Effector CD8-positive, alpha-beta T cell (primary cell): ENCODE measurements around the gene PHF21B.

Source experiments
- DNase-seq: peaks from one replicate; lab custom pipeline; 2025; lab: John Stamatoyannopoulos, UW

PHF21B gene

DNA sequence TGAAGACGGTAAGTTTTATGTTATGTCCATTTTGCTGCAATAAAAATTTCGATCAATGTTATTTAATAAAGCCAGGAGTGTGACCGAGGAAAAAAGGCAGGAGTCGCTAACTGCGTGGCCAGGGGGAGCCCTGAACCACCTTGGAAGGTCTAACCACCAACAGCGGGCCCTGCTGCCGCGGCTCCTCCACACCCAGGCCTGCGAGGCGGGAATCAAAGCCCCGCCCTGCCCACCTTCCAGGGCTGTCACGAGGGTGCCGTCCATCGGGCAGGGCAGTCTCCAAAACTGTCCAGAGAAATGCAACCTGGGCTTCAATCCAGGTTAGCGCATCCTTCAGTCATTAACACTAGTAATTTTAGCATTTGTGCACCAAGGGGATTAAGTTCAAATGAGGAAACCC lies 19.0 kb downstream of the PHF21B start:
- DNase-seq, result no peak

DNA sequence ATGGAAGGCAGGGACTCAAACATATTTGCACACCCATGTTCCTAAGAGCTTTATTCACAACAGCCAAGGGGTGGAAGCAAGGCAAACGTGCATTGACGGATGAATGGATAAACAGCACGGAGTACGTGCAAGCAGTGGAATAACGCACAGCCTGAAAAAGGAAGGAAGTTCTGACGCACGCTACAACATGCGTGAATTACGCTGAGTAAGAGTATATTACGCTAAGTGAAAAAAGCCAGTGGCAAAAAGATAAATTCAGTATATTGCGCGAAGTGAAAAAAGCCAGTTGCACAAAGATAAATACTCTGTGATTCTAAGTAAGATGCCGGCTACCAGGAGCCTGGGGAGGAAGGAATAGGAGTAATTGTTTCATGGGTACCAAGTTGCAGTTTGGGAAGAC lies 19.5 kb downstream of the PHF21B start:
- DNase-seq, result no peak

DNA sequence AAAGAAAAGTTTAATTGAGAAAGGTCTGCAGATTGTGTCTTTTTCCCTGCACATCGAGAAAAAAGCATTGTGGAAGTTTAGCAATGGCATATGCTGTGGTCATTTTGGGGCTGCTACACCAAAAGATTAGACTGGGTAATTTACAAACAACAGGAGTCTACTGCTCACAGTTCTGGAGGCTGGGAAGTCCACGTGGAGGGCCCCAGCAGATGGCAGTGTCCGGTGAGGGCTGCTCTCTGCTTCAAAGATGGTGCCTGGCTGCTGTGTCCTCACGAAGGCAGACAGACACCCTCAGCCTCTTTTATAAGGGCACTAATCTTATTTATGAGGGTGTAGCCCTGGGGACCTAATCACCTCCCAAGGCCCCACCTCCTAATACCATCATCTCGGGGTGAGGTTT lies 21.1 kb downstream of the PHF21B start:
- DNase-seq, result no peak

DNA sequence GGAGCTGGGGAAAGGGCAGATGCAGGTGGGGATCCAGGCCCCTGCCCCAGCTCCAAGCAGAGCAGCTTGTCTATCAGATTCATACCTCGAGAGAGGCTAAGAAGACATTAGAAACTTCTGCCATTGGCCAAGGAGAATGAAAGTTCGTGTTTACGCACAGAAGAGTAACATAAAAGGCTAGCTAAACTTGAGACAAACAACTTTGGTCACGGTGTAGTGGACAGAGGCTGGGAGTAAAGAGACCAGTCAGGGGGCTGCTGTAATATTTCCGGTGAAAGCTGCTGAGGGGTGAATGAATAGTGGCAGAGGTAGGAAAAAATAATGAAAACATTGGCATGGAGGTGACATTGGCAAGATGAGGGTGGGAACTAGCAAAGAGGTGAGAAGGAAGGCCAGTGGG lies 22.9 kb downstream of the PHF21B start:
- no peak for DNase-seq

DNA sequence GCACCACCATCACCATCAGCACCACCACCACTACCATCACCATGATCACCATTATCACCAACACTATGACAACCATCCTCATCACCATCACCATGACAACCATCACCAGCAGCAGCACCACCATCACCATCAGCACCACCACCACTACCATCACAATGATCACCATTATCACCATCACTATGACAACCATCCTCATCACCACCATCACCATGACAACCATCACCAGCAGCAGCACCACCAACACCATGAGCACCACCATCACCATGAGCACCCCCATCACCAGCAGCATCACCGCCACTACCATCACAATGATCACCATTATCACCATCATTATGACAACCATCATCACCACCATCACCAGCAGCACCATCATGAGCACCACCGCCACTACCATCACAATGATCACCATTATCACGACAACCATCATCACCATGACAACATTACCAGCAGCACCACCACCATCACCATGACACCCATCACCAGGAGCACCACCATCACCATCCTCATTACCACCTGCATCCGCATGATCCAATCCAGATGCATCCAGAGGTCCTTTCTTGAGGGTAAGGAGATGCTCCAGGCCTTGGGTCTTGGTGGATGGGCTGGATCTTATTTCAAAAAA lies 23.8 kb downstream of the PHF21B start:
- no peak for DNase-seq

DNA sequence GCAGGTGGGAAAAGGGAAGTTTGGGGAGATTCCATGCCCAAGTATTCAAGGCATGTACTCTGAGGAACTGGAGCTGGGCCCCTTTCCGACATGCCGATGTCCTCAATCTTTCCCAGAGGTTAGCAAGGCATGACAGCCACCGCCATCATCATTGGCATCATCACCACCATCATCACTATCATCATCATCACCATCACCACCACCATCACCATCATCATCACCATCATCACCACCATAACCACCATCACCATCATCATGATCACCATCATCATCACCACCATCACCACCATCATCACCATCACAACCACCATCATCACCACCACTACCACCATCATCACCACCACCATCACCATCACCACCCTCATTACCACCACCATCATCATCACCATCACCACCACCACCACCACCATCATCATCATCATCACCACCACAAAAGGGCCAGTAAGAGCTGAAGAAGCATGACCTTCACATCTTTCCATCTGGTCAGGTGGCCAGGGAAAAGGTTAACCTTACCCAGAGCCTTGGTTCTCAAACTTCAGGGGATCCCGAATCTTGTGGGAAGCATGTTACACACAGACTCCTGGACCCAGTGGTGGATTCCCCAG lies 25.8 kb downstream of the PHF21B start:
- no peak for DNase-seq

DNA sequence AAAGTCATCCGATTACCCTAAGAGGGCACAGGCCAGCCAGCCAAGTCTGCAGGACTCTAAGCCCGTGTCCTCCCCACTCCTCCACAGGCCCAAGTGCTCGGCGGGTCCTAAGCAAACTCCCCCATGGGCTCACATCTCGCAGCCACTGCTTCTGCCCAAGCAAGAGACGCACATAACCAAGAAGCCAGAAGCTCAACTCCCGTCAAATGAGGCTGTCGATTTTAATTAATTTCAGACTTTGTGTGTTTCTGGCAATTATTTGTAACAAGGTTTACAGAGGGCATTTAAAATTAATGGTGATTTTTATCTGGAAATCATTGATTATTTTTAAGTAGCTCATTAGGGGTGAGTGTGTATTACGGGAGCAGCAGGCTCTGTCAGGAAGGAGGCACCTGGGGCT lies 27.4 kb downstream of the PHF21B start:
- DNase-seq, result no peak

DNA sequence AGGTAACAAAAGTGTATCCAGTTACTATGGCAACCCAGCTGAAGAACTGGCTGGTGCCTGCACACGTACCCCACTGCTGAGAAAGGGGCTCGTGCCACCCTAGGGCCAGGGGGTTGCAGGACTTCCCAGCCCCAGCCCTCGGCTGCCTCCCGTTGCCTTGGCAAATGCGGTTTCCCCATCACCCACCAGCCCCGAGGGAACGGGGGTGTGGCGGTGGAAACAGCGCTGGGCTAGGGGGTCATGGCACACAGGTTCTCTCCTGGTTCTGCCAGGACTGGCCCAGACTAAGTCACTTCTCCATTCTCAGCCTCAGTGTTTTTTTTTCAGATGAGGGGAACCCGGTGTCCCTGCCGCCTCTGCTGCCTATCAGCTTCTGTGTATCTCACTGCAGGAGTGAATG lies 27.9 kb downstream of the PHF21B start:
- DNase-seq, result no peak

DNA sequence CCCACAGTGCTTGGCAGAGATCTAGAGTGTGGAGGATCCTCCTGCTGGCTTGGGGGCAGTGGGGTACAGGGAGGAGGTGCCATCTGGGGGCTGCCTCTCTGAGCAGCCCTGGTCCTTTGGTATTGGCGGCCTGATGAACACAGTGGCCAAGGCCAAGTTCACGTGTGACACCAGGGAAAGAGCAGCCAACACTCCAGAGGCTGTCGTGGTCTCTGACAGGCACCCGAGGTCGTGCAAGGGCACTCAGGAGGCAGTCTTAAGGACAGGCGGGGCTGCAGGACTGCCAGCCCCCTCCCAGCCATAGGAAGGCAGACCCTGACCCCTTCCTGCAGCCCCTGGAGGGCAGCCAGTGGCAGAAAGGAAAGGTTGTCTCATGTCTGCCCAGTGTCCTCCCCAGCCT lies 30.7 kb downstream of the PHF21B start:
- no peak for DNase-seq

DNA sequence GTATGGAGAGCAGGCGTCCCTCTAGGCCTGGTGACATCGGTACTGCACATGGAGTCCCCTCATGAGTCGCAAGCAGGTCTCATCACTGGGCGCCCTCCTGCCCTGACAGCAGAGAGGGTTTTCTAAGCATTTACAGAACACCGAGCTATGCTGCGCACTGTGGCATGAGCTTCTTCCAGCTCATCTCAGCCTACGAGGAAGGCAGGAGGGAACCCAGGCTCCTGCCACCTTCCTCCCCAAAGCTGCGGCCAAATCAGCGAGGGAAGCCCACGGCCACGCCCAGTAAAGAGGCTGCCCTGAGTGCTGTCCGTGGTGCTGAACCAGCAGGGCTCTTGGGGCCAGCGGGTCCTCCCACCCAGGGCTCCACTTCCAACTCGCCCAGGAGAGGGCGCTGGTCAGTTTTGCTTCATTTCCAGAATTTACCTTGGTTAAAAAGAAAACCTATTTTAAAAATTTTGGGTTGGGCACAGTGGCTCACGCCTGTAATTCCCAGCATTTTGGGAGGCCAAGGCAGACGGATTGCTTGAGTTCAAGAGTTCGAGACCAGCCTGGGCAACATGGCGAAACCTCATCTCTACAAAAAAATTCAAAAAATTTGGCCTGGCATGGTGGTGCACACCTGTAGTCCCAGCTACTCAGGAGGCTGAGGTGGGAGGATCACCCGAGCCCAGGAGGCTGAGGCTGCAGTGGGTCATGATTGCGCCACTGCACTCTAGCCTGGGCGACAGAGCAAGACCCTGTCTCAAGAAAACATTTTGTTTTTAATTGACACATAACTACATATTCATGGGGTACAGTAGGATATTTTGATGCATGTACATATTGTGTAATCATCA lies 34.2 kb downstream of the PHF21B start:
- no peak for DNase-seq

DNA sequence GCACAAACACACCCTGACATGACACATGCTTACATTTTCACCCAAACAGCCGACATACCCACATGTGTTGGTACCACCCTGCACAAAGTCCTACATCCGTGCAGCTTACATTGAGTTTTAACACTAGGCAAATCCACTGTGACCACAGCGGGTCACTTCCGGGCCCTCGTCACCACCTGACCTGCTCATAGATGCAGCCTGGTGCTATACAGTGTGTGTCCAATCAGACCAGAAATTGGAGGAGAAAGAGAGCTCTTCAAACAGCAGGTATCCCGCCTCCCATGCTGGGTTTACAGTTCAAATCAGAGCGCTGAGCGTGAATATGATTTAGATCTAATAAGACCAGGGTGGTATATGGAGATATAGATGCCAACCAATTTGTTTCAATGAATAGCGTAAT lies 35.4 kb downstream of the PHF21B start:
- DNase-seq, result no peak

DNA sequence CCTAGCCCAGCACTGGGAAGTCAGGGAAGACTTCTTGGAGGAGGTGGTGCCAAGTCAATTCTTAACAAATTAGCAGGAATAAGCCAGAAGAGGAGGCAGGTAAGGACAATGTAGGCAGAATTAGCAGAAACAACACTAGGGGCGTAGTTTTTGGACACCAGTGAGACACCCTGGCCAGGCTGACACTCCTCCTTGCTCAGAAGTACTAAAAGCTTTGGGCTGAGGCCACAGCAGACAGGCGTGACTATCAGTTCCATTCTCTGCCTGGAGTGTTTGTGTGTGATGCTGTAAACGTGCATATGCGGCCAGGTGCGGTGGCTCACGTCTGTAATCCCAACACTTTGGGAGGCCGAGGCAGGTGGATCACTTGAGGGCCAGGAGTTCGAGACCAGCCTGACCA lies 36.0 kb downstream of the PHF21B start:
- DNase-seq, result no peak

DNA sequence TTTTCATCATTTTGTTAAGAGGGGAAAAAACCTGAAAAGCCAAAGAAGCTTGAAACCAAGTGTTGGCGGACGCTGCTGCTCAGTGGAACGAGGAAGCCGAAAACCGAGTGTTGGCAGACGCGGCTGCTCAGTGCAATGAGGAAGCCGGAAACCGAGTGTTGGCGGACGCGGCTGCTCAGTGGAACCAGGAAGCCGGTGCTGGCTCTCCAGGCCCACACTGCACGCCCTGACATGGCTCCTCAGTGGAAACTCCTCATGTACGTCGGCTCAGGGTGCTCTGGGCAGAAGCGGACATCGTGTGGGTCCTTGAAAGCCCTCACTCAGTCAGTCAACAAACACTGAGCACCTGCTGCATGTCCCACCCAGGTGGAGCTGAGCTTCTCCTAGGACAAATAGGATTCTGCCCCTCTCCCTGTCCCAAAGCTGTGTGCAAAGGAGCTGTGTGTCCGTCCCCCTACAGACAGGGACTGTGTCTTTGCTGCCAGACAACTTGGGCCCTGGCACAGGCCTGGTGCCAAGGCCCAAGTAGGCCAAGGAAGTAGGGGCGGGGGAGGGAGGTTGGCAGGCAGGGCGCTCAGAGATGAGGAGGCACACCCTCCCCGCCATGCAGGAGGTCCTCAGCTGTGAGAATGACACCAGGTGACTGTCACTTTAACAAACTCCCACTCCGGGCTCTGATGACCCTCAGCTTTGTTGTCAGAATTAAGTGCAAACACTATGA lies 37.3 kb downstream of the PHF21B start:
- DNase-seq, result no peak

DNA sequence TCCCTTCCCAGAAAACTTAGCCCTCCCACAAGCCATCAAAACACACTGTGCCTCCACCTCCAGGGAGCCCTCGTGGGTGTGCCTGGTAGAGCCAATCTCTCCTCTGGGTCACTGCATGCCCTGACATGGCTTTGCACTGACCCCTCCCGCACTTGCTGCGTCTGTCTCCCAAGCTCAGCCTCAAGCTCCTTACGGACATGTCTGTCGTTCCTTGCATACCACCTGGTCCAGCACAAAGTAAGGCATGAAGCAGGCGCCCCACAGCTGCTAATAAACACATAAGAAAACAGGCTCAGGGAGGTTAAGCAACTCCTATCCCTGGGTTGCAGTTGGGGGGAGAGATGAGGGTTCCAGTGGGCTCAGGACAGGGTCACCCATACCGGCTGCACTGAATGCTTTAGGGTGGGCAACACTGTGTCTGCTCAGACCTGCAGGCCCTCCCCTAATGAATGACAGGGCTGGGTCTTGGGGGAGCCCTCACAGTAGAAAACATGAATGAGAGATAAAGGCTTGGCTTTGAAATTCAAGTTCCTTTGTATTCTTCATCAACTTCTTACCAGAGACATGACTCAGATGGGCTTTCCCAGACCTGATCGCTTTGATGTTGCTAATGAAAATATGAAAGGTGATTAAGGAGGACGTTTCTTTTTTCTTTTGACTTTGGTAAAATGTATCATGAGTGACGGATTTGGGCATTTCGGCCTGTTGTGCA lies 38.0 kb downstream of the PHF21B start:
- no peak for DNase-seq

DNA sequence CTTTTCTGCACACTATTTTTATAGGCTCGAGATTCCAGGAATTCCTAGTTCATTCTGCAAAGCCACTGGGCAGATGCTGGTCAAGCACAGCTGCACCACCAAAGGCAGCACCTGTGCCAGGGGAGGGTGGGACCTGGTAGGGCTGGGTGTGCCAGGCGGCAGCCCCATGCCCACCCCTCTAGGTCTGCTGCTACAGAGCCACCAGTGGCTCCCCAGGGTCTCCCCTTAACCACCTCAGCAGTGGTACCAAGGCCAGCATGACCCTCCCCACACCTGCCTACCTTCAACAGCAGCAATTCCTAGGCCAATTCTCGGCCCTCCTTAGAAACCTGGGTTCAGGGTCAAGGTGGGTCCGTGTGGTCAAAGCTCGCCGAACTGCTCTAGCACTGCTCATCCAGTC lies 39.5 kb downstream of the PHF21B start:
- no peak for DNase-seq

DNA sequence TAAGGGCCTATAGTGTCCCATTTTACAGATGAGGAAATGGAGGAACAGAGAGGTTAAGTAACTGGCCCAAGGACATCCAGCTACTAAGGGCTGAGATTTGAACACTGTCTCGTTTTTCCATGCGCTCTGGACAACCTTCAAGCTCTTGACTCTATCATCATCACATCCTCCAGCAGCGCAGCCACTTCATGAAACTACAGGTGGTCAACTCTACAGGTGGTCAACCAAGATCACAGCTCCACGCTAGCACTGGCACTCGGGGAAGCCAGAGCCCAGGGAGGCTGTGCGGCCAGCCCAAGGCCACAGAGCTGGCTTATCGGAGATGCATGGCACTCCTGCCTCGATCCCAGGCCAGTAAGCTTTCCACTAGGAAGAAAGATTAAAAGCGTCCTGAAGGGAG lies 40.0 kb downstream of the PHF21B start:
- no peak for DNase-seq

DNA sequence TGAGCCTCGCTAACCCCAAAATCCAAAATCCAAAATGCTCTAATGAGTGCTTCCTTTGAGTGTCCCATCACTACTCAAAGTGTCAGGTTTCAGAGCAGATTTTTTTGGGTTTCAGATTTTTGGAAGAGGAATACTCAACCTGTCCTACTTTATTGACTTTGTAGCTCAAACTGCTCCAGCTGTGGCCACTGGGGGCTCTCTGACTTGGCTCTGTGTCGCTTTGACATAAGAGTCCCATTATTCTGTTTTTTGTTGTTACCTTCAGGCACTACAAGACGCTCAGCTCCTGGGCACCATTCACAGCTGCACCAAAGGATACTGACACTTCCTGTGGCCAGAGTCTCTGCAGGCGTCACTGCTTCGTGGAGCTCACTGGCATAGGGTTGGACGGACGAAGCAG lies 41.1 kb downstream of the PHF21B start:
- DNase-seq, result no peak

DNA sequence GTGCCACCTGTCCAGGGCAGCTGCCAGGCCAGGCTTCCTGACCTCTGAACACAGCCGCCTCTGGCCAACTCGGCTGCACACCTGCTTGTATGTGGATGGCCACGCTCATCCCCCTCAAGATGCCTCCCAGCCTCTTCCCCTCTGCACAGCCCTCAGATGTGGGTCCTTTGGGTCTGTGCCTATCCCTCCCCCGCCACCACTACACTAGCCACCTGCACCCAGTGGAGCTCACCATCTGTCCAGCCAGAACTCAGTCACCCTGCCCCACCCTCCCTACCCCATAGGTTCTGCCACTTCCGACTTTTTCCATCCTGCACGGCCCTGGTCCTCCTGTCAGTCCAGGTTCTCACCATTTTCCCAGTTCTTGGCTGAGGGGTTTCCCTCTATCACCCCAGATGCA lies 44.6 kb downstream of the PHF21B start:
- DNase-seq, result no peak

DNA sequence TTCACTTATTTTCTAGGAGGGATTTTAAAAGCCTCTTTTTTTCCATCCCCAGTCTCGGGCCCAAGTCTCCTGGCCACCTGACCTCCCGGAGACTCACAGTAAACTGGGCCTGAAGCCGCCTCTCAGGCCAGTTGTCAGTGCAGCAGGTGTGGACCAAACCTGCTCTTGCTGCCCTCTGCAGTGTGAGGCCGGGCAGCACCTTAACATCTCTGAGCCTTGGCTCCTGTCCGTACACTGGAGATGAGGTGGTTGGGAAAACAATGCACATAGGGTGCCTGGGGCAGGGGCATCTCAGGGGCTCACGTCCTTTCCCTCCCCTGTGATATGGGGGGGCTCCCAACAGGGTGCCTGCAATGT lies 45.1 kb downstream of the PHF21B start:
- no peak for DNase-seq

DNA sequence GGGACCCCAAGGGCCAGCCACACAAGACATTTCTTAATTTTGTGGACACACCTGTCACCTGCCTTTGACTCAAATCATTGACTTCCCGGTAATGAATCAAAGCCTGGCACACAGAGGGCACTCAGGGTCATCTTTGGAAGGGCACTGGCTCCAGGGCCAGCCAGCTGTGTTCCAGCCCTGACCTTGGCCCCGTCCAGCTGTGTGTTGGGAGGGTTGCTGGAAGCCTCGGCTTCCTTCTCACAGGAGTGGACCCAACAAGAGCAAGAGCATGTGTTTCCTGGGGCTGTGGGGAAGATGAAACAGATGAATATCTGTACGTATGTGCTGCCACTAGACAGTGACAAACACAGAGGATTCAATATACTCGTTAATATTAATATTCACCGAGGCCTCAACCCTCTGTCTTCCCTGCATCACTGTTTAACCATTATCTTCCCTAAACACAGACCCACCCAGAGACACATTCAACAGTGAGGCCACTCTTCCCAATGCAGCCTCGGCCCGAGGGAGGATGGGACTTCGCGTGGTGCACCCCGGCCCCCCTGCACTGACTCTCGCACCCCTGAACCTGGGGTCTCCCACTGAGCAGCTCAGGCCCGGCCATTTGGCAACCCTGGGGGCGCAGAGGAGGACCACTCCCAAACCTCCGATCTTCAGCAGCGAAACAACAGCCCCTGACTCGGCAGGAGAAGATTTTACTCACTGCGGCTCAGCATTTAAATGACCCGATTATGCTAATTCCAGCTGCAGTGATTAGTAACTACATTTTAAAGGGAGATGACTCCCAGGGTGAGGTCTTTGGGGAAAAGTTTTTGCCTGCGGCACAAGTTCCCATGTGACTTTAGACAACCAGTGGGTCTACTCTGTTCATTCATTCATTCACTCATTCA lies 45.7 kb downstream of the PHF21B start:
- DNase-seq, result no peak
